PFSK-1 (cell line): ENCODE results near the gene RPL36A.

Experiments
- POLR2AphosphoS5 ChIP-seq: IDR thresholded peaks from 2 replicates; pipeline ENCODE4 v1.6.1; 2012; ENCODE audit warnings: low read depth, mild to moderate bottlenecking, control low read depth, low read length, moderate library complexity
- REST ChIP-seq, 2 experiments: IDR thresholded peaks; 2 replicates each; pipeline versions ENCODE4 v1.6.1 to v1.8.0; 2011 to 2012; ENCODE audit warnings: low read depth in 2 of 2, low read length in 2 of 2, control low read depth in 1 of 2, inconsistent platforms in 1 of 2, mild to moderate bottlenecking in 1 of 2, moderate library complexity in 1 of 2; ENCODE audit not compliant: insufficient read depth in 1 of 2
- TAF1 ChIP-seq: IDR thresholded peaks from 2 replicates; pipeline ENCODE4 v1.6.1; 2012; ENCODE audit warnings: low read length, control low read depth, borderline replicate concordance; ENCODE audit not compliant: insufficient read depth

- TF ChIP-seq POLR2AphosphoS5 (0 out of 2 replicates have a peak, but pooled peaks have one; percentile 18), REST (IDR thresholded peaks at IDR 0.05; ENCODE audit: insufficient read depth in 1 of 2, low read depth in 2 of 2, low read length in 2 of 2) (no peak), TAF1 (no peak)
Measured at GRCh38 chrX:101391831-101392230, 1.0 kb downstream of the RPL36A start.
